NCI-H526 treated with DMSO at 0.1 percent for 48 hours (cell line): Measurements from ENCODE around the gene NDUFS1.
"Not testable (repeated sequence)": the region's sequence is repeated elsewhere in the genome, so short reads cannot be mapped to it uniquely, and the experiment has no call there.

Experiments used
- DNase-seq: peaks from one replicate; lab custom pipeline; 2025; lab: John Stamatoyannopoulos, UW

The NDUFS1 gene

DNA sequence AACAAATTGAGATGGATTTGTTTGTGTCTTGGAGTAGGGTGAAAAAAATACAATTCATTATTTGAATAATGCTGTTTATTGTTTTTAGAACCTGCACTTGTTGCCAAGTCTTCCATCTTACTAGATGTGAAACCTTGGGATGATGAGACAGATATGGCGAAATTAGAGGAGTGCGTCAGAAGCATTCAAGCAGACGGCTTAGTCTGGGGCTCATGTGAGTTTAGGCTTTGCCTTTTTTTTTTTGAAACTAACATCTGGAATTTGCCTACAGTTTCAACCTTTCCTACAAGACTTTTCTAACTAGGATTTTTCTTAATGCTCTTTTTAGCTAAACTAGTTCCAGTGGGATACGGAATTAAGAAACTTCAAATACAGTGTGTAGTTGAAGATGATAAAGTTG is 3.2 kb upstream of the NDUFS1 start:
- not testable (repeated sequence) for DNase-seq

DNA sequence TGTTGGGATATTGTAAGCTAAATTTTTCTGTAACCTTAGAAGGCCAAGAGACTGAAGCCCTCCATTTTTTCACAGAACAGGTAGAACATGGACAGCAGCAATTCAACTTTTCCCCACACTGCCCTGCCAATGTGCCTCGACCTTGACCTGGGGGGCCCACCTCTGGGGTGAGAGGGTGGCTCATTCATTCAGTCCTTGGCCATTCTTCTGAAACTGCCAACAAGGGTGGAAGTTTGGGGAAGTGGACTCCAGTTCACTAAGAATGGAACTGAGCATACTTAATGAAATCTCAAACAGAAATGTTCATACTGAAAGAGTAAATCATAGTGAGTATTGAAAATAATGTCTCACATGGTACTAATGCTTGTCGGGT is 1.5 kb upstream of the NDUFS1 start:
- DNase-seq, result no peak

DNA sequence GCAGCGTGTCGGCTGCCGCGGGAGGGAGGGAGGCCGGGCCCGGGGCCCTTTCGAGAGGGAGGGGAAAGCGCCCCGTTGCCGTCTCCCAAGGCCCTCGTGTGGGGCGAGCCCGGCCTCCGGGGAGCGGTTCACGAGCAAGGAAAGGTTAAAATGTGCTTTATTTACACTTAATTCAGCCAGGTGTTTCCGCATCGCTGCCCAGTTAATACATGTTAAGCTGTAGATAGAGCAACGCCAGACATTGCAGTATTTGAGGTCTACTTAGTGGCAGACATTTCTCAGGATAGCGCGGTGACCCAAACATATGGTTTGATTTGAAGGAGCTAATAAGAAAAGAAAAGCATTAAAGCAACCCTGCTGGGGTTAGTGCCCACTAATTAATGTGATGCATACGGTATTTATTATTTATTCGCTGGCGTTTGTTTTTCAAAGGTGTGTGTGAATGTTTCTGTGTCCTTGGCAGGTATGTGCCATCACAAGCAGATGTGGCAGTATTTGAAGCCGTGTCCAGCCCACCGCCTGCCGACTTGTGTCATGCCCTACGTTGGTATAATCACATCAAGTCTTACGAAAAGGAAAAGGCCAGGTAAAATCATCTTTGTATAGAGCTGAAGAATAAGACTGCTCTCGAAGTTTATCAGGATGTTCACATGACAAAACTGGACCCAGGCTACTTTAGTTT is 1.0 kb upstream of the NDUFS1 start:
- no peak for DNase-seq

DNA sequence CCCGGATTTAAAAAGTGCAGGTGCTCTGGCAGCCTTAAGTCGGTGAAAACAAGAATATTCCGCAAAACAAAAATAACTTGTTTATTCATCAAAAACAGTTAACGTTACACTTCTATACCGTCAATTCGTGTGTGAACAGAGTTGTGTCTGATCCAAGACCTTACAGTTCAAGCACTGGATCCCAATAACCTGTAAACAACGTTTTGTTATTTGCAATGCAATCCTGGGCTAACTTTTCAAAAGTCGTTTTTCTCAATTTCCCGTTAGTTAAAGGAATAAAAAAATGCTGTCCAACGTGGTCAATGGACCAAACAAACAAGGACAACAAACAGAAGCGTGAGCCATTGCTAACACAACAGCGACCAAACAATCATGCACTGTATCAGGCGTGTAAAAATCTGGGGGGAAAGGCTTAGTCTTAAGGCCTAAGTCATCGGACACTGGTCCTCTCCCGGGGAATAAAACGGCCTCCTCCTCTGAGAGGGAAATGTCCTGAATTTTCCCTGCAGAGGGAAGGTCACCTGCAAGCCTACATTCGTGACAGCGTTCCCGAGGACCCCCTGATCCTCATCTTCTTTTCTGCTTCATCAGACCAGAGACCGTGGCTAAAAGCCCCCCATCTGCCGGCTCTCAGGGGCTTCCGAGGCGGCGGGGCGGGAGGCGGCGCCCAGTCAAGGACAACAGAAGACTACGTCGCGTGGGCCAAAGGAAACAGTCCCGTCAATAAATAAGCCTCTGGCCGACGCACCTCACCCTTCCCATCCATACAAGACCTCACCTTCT is 490 bp downstream of the NDUFS1 start:
- DNase-seq, result no peak

DNA sequence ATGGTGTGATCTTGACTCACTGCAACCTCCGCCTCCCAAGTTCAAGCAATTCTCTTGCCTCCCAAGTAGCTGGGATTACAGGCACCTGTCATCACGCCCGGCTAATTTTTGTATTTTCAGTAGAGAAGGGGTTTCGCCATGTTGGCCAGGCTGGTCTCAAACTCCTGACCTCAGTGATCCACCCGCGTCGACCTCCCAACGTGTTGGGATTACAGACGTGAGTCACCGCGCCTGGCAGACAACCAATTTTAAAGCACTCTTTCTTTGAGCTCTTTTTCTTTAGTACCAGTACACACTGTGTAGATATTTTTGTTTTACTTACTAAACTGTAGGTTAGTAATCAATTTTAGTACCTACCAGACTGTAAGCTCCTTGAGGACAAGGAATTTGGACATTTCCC is 2.2 kb downstream of the NDUFS1 start:
- not testable (repeated sequence) for DNase-seq

DNA sequence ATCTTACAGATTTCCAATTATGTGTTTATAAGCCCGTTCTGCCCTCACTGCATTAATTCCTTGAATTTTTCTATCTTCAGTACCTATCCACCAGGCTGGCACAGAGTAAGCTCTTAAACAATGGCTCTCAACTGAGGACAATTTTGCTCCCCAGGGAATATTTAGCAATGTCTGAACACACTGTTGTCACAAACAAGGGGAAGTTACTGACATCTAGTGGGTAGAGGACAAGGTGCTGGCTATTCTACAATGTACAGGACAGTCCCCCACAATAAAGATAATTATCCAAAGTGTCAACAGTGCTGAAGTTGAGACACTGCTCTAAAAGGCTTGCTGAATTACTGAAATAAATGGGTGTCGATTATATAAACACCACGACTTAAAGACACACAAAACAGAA is 5.0 kb downstream of the NDUFS1 start:
- no peak for DNase-seq

DNA sequence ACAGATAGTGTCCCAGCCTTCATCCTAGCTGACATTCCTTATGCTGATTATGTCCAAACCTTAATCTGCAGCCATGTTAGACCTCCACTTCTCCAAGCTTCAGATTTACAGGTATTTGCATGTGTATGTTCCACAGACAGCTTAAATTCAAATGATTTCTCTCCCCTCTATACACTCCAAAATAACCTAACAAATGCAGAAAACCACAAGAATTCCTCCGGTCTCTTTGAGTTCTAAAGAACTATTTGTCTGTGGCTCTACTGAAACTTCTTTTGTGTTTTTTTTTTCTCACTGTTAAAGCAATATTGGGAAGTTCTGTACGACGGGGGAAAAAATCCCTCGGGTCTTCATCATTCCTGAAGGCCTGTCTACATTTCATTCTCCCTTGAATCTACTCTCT is 8.6 kb downstream of the NDUFS1 start:
- peak; percentile 14 for DNase-seq

DNA sequence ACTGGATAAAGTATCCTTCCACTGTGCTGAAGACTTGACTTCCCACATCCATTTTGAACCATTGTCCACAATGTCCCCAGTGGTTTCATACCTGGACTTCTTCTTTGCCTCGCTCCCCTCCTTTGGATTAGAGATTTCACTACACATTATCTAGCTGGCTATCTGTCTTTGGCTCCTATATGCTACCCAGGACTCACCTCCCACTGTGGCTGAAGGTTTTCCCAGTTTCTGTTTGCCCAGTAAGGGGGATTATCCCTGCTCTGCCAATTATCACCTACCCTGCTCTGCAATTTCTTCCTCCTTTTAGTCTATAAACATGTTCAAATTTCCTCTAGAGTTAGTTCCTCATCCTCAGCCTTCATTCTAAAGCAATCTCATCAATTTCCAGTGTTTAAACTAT is 9.1 kb downstream of the NDUFS1 start:
- no peak for DNase-seq

DNA sequence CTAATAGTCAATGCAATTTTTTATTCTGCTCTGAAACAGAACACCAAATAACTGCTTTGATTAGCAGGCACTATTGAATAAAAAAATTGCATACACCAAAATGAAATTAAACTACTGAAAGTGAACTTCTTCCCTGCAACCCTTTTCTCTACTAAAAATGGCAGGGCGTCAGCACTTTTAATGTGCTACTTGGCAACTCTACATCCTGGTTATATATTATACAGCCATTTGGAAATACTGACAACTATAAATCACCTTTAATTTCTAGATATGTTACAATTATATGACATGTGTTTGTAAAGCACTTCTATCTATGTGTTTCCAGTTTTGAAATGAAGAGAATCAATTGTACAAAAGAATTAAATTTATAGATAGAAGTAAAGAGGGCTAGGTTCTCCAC is 9.9 kb downstream of the NDUFS1 start:
- DNase-seq, result no peak

DNA sequence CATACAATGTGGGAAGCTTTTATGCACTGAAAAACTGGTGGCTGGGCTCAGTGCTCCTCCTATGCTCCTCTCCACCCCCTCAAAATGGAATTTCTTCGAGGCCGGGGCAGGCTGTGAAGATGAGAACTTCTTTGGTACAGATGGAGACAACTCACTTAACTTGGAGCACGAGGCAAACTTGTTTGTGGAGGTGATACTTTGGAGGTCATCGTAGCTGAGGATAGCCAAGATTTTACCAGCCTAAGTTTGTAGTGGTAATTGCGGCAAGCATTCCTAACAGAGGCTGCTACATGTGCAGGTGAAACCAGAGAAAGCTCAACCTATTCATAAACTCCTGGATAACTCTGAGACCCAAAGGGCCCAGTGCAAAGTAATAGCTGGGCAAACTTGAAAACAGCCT is 13.6 kb downstream of the NDUFS1 start:
- no peak for DNase-seq

DNA sequence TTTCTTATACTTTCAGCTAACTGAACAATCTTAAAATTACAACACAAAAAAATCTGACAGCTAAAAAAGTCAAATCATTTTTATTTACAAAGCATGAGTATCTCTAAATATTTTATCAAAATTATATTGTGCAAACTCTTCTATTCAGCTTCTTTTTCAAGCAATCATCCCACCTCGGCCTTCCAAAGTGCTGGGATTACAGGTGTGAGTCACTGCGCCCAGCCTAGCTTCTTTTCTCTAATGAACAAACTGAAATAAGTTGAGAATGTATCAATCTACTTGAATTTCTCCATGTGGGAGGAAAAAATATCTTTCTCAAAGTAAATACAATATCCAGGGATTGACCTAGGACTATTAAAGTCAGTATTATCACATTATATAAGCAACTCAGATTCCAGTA is 14.9 kb downstream of the NDUFS1 start:
- DNase-seq, result no peak

DNA sequence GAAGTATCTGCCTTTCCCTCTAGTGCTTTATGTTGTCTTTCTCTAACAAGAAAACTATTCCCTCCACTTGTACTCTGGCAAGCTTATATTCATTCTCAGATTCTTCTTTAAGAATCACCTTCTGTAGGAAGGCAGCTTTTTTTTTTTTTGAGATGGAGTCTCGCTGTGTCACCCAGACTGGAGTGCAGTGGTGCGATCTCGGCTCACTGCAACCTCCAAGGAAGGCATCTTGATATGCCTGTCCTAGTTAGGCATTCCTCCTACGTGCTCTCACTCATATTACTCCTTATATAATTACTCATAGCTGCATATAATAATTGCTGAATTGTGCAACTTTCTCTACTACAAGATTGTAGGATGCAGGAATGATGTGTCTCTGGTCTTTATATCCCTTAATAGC is 15.8 kb downstream of the NDUFS1 start:
- no peak for DNase-seq

DNA sequence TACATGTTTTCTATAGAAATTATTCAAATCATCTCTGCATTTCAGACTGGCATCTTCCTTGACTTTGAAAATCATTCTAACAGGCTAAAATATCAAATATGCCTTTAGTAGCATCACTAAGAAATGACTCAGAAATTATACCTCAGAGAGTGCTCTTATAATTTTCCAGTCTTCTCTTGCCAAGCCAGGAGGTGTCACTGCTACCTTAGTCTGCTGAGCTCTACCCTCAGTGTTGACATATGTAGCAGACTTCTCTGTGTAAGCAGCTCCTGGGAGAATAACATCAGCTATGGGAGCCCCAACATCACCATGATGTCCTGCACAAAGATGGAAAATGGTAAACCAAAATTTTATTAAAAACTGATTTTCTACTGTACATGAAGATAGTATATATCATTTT is 31.6 kb downstream of the NDUFS1 start:
- no peak for DNase-seq

DNA sequence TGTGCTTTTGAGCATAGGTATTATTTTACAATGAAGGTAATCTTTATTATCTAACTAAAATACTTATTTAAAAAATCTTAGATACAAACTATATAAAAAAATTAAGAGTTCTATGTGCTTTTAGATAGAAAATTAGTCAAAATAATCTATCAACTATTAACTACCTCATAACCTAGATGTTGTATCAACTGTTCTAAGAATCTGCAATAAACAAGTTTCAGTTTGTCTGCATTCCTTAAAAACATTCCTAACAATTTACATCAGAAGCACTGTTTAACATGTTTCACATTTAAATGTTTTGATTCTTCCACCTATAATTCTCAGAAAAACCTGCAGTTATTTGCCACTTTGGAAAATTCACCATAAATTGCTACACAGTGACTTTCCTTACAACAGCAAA is 33.3 kb downstream of the NDUFS1 start:
- DNase-seq, result no peak

DNA sequence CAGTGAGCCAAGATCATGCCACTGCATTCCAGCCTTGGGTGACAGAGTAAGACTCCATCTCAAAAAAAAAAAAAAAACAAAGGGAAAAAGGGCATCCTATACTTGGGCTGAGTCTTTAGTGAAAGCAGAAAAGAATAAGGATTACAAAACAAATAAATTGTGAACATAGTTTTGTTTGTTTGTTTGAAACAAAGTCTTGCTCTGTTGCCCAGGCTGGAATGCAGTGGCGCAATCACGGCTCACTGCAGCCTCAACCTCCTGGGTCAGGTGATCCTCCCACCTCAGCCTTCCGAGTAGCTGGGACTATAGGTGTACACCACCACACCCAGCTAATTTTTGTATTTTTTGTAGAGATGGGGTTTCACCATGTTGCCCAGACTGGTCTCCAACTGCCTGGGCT is 36.7 kb downstream of the NDUFS1 start:
- DNase-seq, result not testable (repeated sequence)

DNA sequence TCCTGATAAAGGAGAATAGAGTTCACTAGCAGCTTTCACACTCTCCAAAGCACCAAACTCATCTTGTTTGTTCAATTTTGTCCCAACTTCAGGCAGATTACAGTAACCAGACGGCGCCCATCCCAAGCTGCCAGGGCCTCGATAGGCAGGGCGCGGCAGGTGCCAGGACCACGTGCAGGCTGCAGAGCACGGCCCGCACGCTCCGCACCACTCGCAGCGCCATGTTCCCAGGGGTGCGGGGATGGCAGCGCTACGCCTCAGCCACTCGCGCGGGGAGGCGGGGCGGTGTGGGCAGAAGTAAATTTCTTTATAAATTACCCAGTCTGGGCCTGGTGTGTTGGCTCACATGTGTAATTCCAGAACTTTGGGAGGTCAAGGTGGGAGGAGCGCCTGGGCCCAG is 43.0 kb downstream of the NDUFS1 start:
- DNase-seq, result no peak

DNA sequence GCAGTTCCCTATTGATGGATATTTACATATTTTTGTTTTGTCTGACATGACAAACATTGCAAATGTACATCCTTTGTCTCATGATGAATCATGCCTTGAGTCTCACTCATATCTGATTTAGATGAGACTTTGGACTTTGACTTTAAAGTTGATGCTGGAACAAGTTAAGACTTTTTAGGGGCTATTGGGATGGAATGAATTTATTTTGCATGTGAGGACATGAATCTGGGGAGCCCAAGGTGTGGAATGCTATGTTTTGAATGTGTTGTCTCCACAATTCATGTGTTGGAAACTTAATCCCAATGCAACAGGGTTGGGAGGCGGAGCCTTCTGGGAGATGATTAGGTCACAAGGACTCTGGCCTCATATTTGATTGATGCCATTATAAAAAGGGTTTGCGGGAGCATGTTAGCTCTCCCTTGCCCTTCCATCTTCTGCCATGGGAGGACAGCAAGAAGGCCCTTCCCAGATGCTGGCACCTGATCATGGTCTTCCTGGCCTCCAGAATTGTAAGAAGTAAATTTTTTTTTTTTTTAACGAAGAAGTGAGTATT is 44.1 kb downstream of the NDUFS1 start:
- DNase-seq, result no peak

DNA sequence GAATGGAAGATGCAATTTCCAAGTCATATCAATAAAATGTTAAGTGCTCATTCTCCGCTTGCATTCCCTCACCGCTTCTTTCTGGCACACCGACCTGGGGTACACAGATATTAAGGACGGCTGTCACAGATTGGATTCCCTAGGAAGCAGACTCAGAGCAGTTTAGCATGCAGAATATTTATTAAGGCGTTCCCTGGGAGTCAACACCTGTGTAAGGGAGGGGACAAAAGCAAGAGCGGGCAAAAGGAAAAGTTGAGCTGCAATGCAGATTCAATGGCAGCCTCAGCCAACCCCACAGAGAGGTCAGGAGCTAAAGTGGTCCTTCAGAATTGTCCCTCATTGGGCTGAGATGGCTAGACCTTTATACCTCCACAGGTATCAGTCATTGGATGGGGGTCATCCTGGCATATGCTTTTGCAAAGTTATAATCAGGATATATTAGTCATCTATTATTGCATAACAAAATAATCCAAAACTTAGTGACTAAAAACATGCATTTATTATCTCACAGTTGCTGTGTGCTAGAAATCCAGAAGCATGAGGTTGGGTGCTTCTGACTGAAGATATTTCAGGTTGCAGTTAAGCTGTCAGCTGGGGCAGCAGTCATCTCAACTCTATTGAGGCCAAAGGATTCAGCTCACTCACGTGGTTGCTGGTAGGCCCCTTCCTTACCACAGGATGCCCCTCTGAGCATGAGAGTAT is 46.2 kb downstream of the NDUFS1 start:
- no peak for DNase-seq

DNA sequence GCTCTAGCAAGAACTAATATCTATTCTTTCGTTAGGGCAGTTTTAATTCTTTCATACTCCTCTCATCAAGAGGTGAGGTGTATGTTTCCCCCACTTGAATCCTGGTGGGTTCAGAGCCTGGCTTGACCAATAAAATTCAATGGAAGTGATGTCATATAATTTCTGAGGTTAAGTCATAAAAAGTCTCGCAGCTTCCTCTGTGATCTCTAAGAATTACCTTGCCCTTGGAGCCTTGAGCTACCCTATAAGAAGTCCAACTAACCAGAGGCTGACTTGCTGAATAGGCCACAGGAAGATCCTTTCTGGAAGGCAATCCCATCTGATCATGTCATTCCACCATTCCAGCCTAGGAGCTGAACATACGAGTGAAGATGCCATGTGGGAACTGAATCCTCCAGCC is 47.1 kb downstream of the NDUFS1 start:
- DNase-seq, result no peak

DNA sequence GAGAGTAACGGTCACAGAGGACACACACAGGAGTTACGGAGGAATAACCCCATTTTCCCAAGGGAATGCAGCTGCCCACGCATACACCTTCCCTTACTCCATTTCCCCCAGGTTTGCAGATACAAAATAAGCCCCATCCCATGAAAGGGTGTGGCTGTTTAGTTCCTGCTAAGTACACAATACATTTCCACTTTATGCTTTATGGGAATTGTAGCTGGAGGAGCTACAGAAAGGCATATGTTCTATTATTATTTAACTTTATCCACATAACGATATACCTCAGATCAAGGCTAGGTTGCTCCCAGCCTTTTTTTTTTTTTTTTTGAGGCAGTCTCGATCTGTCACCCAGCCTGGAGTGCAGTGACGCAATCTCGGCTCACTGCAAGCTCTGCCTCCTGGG is 50.5 kb downstream of the NDUFS1 start:
- no peak for DNase-seq

DNA sequence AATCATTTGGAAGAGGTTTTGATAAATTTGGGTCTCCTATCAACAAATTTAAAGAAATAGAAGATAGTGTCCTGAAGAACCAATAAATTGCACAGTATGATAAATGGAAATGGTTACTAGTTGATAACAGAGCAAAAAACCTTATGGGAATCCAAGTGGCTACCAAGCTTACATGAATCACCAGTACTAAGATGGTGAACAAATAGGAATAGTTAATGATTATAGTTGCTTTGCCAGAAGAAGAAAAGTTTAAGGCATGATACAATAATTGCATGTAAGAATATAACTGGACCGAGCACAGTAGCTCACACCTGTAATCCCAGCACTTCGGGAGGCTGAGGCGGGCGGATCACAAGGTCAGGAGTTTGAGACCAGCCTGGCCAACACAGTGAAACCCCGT is 53.7 kb downstream of the NDUFS1 start:
- no peak for DNase-seq

DNA sequence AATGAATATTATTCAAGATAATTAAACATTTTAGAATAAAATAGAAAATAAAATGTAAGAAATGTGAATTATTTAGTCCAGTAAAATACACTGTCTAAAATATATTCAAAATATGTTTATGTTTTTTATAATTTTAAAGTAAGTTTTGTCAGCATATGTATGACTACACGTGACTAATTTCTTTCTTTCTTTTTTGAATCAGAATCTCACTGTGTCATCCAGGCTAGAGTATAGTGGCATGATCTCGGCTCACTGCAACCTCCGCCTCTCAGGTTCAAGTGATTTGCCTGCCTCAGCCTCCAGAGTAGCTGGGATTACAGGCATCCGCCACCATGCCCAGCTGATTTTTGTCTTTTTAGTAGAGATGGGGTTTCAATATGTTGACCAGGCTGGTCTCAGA is 54.2 kb downstream of the NDUFS1 start:
- no peak for DNase-seq

DNA sequence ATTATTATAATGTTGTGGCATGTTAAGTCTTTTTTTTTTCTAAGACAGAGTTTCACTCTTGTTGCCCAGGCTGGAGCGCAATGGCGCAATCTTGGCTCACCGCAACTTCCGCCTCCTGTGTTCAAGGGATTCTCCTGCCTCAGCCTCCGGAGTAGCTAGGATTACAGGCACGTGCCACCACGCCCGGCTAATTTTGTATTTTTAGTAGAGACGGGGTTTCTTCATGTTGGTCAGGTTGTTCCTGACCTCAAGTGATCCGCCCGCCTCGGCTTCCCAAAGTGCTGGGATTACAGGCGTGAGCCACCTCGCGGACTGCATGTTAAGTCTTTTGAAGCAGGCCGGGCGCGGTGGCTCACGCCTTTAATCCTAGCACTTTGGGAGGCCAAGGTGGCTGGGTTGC is 60.4 kb downstream of the NDUFS1 start:
- DNase-seq, result not testable (repeated sequence)
